GM21786 (cell line): ENCODE results near the gene EIPR1.
"Not testable (repeated sequence)": the region's sequence is repeated elsewhere in the genome, so short reads cannot be mapped to it uniquely, and the experiment has no call there.

Experiments used
- ATAC-seq: cut with Tn5 transposase; IDR thresholded peaks from one replicate; pipeline ENCODE4 v1.9.1; 2021; ENCODE audit not compliant: unreplicated experiment

Gene EIPR1

DNA sequence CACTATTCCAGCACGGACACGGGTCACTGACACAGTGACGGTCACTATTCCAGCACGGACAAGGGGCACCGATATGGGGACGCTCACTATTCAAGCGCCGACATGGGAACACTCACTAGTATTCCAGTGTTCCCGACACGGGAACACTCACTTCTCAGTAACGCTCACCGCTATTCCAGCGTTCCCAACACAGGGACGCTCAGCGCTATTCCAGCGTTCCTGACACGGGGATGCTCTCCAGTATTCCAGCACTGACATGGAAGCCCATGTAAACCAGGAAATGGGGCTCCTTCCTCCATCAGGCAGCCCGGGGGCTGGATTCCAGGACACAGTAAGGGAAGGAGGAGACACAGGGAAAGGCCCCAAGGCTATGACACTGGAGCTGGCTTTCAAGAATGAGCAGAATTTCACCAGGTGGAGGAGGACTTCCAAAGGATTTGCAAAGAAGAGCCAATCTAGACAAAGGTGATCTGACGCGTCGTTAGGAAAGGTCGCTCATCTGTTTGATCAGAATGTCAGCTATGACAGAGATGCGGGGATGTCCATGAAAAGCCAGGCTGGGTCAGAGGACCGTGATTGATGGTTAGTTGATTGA lies 196.1 kb downstream of the EIPR1 start:
- no peak for ATAC-seq

- ATAC-seq, result not testable (repeated sequence)
These were observed 196.8 kb downstream of the EIPR1 start for GRCh38 chr2:3180909-3181221.

DNA sequence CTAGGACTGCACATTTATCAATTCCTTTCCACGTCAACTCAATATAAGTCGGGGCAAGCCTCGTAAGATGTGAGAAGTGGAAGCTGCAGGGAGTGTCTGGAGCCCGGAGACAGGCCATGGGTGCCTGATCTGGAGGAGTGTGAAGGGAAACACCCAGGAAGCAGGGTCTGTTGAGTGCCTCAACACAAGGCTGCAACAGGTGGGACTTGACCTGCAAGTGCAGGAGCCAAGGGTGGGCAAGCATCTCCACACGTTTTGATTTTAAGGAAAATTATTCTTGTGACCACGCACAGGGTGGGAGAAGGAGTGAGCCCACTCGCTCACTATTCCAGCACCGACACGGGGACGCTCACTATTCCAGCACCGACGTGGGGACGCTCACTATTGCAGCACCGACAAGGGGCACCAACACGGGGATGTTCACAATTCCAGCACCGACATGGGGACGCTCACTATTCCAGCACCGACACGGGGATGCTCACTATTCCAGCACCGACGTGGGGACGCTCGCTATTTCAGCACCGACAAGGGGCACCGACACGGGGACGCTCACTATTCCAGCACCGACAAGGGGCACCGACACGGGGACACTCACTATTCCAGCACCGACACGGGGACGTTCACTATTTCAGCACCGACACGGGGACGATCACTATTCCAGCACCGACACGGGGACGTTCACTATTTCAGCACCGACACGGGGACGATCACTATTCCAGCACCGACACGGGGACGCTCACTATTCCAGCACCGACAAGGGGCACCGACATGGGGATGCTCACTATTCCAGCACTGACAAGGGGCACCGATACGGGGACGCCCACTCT lies 197.3 kb downstream of the EIPR1 start:
- ATAC-seq, result no peak

GRCh38 chr2:3179626-3180025 lies 198.0 kb downstream of the EIPR1 start:
- no peak for ATAC-seq

- ATAC-seq, result no peak
These were observed 198.4 kb downstream of the EIPR1 start for GRCh38 chr2:3179208-3179607.

DNA sequence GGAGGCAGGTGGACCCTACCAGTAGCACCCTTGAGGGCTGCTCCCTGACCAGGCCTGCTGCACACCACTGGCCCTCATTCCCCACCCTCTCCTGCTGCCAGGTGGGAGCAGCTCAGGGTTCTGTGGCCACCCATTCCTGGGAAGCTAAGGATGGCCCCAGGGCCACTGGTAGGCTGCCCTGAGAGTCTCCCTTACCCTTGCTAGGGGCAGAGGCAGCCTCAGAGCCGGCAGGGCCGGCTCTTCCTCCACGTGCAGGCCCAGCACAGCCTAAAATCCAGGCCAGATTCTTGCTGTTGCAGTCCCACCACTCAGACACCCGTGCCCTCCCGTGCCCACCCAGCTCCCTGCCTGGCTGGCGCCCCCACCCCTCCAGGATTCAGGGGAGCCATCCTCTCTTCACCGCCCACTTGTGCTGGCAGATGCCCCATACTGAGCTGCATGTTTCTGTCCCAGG lies 199.0 kb downstream of the EIPR1 start:
- ATAC-seq, result no peak

DNA sequence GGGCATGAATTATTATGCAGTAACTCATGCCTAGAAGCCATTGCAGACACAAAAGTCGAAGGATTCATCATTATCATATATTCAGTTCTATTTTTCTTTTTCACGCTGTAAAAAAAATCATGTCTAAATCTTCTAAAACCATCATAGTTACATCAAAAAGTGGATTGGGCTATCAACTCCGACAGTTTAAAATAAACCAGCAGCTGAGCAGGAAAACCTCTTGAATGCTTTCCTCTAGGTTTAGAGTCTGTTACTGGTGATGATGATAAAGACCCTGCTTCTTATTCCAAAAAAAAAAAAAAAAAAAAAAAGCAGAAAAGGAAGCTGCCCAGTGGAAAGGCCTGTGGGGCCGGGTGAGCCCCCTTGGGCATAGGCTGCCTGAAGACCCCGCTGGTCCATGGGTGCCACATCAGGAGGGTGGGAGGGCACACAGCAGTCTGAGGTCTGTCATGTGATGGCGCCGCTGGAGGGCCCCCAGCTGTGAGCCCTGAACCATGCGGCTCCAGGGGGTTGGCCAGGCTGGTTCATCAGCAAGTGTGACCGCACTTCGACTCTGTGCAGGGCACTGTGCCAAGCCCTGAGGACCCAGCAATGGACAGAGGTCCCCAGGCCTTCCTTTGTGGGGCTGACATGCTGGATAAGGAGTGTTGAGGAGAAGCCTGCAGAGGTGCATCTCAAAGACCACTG lies 199.6 kb downstream of the EIPR1 start:
- no peak for ATAC-seq

GRCh38 chr2:3176869-3177255 lies 200.8 kb downstream of the EIPR1 start:
- no peak for ATAC-seq

DNA sequence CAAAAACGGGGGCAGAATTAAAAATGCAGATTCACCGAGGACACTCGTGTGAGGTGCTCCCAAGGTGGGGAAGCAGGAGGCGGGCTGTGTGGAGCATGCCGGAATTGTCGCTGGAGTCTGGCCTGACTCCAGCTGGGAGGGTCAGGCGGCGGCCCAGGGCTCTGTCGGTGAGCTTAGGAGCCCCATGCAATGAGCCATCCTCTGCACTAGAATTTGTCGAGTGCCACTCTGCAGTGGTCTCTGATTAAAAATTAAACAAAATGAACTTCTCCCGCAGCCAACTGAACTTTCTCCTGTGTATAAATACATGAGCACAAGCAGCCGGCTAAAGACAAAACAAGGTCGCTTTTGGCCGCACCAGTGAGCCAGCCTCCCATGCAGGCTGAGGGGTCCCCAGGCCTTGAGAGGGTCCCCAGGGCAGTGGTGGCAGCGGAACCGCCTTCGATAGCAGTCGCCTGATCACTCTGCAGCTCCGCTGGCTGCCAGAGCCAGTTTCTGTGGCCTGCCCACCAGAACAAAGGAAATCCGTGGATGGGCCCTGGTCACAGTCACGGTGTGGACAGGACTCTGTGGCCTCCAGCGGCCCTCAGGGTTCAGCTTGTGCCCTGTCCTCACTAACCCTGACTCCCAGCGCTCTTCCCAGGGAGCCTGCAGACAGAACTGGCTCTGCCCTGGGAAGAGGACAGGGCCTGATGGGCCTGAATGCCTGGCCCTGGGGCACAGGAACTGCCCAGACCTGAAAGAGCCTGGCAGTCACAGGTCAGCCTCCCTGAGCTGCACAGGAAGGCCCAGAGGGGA lies 201.3 kb downstream of the EIPR1 start:
- no peak for ATAC-seq

GRCh38 chr2:3175568-3175955 lies 202.1 kb downstream of the EIPR1 start:
- no peak for ATAC-seq

GRCh38 chr2:3174626-3175567 lies 202.7 kb downstream of the EIPR1 start:
- no peak for ATAC-seq

DNA sequence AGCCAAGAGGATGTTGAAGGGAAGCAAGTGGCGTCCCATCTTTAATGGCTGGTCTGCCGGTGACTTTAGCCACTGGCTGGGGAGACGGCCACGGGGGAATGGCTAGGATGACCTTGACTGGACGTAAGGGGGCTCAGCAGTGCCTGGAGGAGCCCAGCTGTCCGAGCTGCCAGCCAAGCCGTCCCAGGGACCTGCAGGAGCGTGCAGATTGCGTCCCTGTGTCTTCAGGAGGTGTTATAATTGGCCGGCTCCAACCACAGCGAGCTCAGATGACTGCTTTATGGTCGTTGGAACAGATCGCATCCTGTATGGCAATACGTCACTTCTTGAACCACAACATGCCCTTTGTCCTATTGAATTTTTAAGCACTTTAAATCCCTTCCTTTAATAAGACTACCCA lies 204.6 kb downstream of the EIPR1 start:
- ATAC-seq, result no peak

DNA sequence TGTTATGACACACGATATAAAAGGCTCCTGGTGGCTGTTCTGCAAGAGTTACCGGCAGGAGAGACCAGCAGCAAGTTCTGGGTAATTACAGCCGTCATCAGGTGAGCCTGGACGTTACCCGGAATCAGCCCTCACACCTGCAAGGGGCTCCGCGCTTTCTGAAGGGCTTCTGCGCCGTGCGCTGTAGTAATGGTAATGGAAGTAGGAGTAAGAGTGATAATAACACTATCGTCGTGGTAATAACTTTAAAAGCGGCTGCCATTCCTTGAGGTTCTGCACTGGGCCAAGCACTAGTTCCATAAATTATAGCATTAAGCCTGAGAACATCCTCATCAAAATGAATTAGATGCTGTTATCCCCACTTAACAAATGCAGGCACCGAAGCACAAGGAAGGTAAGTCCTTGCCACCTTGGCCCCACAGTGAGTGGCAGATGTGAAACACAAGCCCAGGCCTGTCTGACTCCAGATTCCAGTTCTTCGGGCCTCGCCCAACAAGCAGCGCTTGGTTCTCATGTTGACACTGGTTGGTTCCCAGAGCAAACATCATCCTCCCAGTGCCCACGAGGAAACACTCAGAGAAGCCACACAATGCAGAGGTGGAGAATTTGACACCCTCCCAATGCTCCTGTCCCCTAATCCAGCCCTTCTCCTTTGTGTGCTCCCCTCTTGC lies 205.2 kb downstream of the EIPR1 start:
- no peak for ATAC-seq

DNA sequence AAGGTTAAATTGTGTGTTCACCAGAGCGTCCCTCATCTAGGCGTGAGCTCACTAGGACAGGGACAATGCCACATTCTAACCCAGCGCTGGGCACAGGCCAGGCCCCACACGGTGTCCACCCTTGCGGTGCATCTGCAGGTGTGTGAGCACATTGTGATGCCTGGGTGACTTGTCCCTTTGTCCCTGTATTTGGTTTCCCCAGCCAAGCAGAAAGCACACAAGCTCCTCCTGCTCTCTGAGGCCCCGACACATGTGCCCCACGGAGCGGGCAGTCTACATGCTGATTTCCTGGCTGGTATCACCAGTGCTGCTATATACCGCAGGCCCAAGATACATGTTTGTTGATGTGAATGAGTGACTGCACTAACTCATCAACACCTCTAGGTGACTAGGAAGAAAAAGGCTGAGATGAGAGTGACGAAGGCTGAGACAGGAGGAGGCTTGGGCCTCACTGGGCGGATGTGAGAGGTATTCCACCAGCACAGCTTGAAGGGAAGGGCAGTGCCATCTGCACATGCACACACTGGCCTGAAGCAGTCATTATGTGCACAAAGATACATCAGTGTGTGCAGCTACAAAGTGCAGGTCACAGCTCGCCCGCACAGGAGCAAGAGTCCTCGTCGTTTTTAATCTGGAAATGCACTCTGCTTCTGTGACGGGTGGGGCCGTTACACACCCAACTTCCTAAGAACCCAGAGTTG lies 205.9 kb downstream of the EIPR1 start:
- ATAC-seq, result no peak

DNA sequence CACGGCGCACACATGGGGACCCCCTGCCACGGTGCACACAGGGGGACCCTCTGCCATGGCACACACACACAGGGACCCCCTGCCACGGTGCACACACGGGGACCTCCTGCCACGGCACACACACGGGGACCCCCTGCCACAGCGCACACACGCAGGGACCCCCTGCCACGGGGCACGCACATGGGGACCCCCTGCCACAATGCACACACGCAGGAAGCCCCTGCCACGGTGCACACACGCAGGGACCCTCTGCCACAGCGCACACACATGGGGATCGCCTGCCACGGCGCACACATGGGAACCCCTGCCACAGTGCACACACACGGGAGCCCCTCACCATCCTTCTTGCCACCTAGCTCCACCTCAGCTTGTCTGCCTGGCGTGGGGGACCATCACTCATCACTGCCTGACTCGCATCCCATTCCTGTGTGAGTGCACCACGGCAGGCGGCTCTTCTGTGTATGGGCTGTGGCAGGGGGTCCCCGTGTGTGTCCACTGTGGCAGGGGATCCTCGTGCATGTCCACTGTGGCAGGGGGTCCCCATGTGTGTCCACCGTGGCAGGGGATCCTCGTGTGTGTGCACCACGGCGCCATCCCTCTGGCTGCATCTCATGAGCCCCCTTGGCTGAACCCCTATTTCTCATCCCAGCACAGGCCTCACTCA lies 206.7 kb downstream of the EIPR1 start:
- ATAC-seq, result no peak

DNA sequence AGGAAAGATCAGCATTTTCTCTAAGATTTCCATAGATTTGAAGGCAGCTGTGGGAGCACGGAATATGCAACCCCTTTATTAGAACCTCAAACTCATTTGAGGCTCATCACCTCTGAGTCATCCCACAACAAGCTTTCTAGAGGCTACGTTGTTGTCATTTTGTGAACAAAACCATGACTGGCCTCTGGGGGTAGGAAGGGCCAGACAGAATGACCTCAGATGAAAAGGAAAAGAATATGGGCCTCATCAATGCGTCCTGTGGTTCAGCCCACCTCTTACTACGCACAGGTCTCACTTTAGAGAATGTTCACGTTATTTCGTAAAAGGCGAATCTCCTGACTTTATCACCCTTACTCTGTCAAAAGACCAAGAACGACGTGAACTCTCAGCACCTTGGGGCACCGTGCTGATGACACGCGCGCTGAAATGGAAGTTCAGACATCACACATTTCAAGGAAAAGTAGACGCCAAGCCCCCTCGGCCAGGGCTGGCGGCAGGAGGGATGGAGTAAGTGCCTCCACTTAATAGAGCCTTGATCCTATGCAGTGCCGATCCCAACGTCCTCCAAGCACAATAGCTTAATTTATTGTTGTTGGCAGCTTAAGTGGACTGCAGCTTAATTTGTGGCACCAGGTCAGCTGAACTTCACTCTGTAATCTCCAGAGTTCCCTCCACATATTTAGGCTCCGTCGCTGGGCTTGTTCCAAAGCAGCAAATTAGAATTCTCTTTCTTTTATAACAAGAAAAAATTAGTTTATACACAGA lies 208.3 kb downstream of the EIPR1 start:
- no peak for ATAC-seq

DNA sequence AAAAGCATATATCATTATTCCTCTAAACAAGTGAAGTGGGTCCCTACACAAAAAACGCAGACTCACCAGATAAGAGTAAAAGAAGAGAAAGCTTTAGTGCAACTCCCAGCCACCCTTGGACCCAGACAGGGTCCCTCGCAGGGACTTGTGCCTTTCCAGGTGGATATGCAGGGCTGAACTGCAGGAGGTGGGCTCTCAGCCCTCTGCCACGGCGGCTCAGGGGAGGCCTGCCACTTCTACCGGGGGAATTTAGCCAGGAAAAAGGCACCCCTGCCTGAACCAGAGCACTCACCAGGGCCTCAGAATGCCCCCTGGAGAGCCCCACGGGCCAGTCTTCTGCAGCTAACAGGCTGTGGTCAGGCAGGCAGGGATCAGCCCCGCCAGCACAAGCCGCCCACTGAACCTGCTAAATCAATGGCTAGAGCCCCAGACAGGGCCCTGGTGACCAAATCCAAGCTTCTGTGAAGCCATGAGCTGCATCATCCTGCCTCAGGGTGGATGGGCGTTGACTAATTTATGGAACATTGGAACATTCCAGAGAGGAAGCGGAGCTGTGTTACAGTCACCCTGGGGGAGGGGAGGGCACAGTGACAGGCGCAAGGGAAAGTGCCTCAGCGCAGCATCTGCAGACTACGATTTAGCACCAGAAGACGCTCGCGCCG lies 209.3 kb downstream of the EIPR1 start:
- ATAC-seq, result no peak
